Brain microvascular endothelial cell (primary cell): ENCODE measurements around the gene KRTAP6-2.

Source experiments
- DNase-seq: peaks from one replicate; pipeline ENCODE4 v3.0.0-alpha.2; 2020
- H3K27ac ChIP-seq: fragments of 250-450 bp; sonication (Bioruptor Pico); 2 replicates; pipeline ENCODE4 v1.5.1; 2020; ENCODE audit warnings: mild to moderate bottlenecking, moderate library complexity
- H3K27me3 ChIP-seq: fragments of 250-450 bp; sonication (Bioruptor Pico); replicated peaks from 2 replicates; pipeline ENCODE4 v1.5.1; 2020; ENCODE audit warnings: mild to moderate bottlenecking
- H3K36me3 ChIP-seq: fragments of 250-450 bp; sonication (Bioruptor Pico); replicated peaks from 2 replicates; pipeline ENCODE4 v1.5.1; 2020; ENCODE audit warnings: mild to moderate bottlenecking
- H3K4me3 ChIP-seq: 2 replicates; pipeline ENCODE4 v1.5.1; 2011; ENCODE audit warnings: low read depth, mild to moderate bottlenecking, control low read depth, low read length, moderate library complexity
- CTCF ChIP-seq: IDR thresholded peaks from 2 replicates; pipeline ENCODE4 v1.5.1; 2011; ENCODE audit warnings: low read depth, mild to moderate bottlenecking, moderate library complexity, low read length, control low read depth, inconsistent platforms; ENCODE audit errors: missing control alignments
- in situ Hi-C: cut with HindIII; loops from 2 replicates; pipeline ENCODE4 v1.10.0; 2017; ENCODE audit warnings: low sequenced_read_pairs, low pct_ligation_motif_present

Gene KRTAP6-2

DNA sequence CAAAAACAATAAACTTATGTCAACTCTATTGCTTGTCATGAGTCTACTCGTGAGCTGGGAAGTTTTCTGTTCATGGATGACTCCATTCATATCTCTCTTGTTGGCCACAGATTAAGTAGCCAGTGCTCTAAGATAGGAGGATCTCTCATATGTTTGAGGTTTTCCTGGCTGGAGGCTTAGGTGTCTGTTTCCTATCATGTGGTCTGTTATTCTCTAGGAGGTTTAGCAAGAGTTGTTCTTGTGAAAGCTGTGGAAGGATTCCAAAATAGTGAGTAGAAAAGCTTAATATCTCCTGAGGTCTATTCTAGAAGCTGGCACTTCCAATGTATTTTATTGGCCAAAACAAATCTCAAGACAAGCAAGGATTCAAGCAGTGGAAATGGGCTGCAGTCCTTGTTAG is 30.5 kb upstream of the KRTAP6-2 start:
- DNase-seq: no peak
- Histone ChIP-seq H3K36me3 (no peaks in the 10 kb centered on the region), H3K27ac (no peak overlapping the region), H3K4me3 (no peak overlapping the region), H3K27me3 (no peaks in the 10 kb centered on the region)
- TF ChIP-seq CTCF: no peak
- in situ Hi-C loops: no loop called here

DNA sequence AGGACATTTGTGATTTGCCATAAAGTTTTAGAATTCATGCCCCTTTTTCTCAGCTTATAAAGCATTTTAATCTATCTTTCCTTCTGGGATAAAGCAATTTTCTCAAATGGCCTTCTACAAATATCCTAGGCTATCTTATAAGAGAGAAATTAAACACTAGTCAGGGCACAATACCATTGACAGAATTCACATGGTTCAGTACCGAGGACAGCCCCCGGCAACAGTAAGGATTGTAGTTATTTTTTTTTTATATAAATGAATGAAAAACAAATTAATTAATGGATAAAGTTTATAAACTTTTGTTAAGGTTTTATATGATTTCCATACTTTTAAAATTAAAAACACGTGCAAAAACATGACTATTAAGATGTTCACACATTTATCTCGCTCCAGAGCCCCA is 29.4 kb upstream of the KRTAP6-2 start:
- TF ChIP-seq CTCF: no peak

DNA sequence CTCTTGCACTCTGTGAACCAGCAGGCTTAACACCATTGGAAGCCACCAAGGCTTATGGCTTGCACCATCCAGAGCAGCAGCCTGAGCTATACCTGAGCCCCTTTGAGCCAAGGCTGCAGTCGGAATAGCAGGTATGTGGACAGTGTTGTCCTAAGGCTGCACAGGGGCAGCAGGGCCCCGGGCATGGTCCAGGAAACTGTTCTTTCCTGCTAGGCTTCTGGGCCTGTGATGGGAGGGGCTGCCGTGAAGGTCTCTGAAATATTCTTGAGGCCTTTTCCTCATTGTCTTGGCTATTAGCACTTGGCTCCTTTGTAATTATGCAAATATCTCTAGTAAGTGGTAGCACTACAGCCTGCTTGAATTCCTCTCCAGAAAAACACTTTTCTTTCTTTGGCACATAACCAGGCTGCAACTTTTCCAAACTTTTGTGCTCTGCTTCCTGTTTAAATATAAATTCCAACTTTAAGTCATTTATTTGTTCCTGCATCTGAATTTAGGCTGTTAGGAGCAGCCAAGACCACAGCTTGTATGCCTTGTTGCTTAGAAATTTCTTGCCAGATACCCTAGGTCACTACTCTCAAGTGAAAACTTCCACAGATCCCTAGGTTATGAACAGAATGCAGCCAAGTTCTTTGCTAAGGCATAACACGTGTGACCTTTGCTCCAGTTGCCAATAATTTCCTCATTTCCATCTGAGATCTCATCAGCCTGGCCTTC is 26.9 kb upstream of the KRTAP6-2 start:
- Histone ChIP-seq H3K27ac (no peak overlapping the region), H3K36me3 (no peaks in the 10 kb centered on the region), H3K27me3 (no peaks in the 10 kb centered on the region), H3K4me3 (no peak overlapping the region)
- no peak for DNase-seq
- in situ Hi-C loops: no loop called here
- no peak for TF ChIP-seq CTCF

More for the DNA sequence above, 29.4 kb upstream of the KRTAP6-2 start:
- Histone ChIP-seq H3K4me3 (no peak overlapping the region), H3K27me3 (no peaks in the 10 kb centered on the region), H3K36me3 (no peaks in the 10 kb centered on the region), H3K27ac (no peak overlapping the region)
- DNase-seq: no peak
- in situ Hi-C loops: no loop called here

GRCh38 chr21:30623362-30623761 is 24.7 kb upstream of the KRTAP6-2 start:
- no peaks in the 10 kb centered on the region for H3K27me3 ChIP-seq
- TF ChIP-seq CTCF: no peak
- no peak for DNase-seq
- in situ Hi-C loops: no loop called here
- H3K36me3 ChIP-seq: no peaks in the 10 kb centered on the region
- no peak overlapping the region for H3K4me3 ChIP-seq
- no peak overlapping the region for H3K27ac ChIP-seq

- DNase-seq: no peak
- TF ChIP-seq CTCF: no peak
- H3K27me3 ChIP-seq: no peaks in the 10 kb centered on the region
- in situ Hi-C loops: no loop called here
- H3K27ac ChIP-seq: no peak within 1 kb of the TSS
- no peak within 1 kb of the TSS for H3K4me3 ChIP-seq
- H3K36me3 ChIP-seq: no peaks in the 10 kb centered on the region
These were observed 21.8 kb upstream of the KRTAP6-2 start, which contains the start of gene KRTAP20-4 for GRCh38 chr21:30620522-30620921. Gene KRTAP20-4 (plus strand): TSS chr21:30620627.

DNA sequence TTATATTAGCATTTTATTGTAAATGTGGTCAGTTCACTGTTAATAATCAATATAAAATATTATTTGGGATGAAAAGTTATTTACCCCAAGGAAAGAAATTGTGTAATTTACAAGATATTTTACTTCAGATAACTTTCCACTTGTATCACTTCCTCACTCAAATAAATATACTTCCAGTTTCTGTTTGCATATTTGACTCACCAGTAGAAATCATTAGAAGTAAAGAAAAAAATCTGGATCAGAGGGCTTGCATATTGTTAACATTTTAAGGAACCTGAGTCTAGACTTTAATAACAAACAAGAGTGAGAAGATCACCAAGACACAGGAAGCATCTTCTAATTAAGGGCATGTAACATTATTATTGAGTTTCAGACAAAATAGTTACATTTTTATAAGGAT is 21.4 kb upstream of the KRTAP6-2 start:
- no peak for TF ChIP-seq CTCF
- DNase-seq: no peak
- H3K27me3 ChIP-seq: no peaks in the 10 kb centered on the region
- H3K4me3 ChIP-seq: no peak overlapping the region
- no peak overlapping the region for H3K27ac ChIP-seq
- no peaks in the 10 kb centered on the region for H3K36me3 ChIP-seq
- in situ Hi-C loops: no loop called here
